HepG2 (cell line): ENCODE measurements around the gene HP1BP3. TPM values are rescaled to one million over a fixed set of nuclear protein-coding genes. Genes with fewer than 3 reads are reported as not detected.

Experiments
- ATAC-seq: fragments of 200-7000 bp; cut with Tn5 transposase; 3 replicates; pipeline ENCODE4 v1.9.1; 2020; ENCODE audit warnings: mild to moderate bottlenecking, moderate library complexity
- BruUV-seq: library from RNA; stranded (reverse); fragments of 400-500 nt; replicated peaks from 2 replicates; lab custom pipeline; 2021; lab: Mats Ljungman, UMichigan
- CTCF ChIA-PET: fragments of 300-600 bp; formaldehyde crosslinking; extraction: SDS; loops from one replicate; lab custom pipeline; 2021; ENCODE audit warnings: low total read pairs, inconsistent platforms, low intra/inter-chr PET ratio; lab: Yijun Ruan, JAX
- POLR2A ChIA-PET: fragments of 350-600 bp; sonication (Branson Sonifier 250); formaldehyde crosslinking; loops from one replicate; lab custom pipeline; 2020; ENCODE audit warnings: antibody characterized with exemption, inconsistent platforms; lab: Yijun Ruan, JAX
- DNase-seq: peaks from one replicate; pipeline ENCODE4 v3.0.0-alpha.2; 2015; ENCODE audit warnings: low spot score
- FAIRE-seq: peaks from 3 replicates; lab custom pipeline; 2011; peaks lifted over from hg19 to GRCh38; lab: Jason Lieb, UNC
- H2AFZ ChIP-seq: one replicate; pipeline ENCODE4 v1.6.1; 2011; ENCODE audit warnings: low read length, inconsistent platforms
- H3K27ac ChIP-seq: fragments of 300-600 bp; 3 replicates; pipeline ENCODE4 v1.8.0; 2011; ENCODE audit warnings: mixed run types, mild to moderate bottlenecking, mixed read lengths, low read length, inconsistent platforms; ENCODE audit not compliant: insufficient read depth; ENCODE audit errors: extremely low read length
- H3K27me3 ChIP-seq, 2 experiments: fragments of 200-600 bp in 1 of 2; 2 replicates in 1 of 2; 3 replicates in 1 of 2; pipeline versions ENCODE4 v1.6.0 to v1.8.0; 2011; ENCODE audit warnings: low read length in 2 of 2, mild to moderate bottlenecking in 2 of 2, moderate library complexity in 2 of 2, inconsistent platforms in 1 of 2; ENCODE audit not compliant: insufficient read depth in 2 of 2, control insufficient read depth in 1 of 2
- H3K36me3 ChIP-seq, 2 experiments: fragments of 200-600 bp in 1 of 2; replicated peaks in 1 of 2; 2 replicates in 1 of 2; 3 replicates in 1 of 2; pipeline versions ENCODE4 v1.5.1 to v1.8.0; 2011; ENCODE audit warnings: low read length in 2 of 2, inconsistent platforms in 1 of 2; ENCODE audit not compliant: insufficient read depth in 2 of 2, control insufficient read depth in 1 of 2
- H3K4me1 ChIP-seq: 2 replicates; pipeline ENCODE4 v1.5.1; 2012; ENCODE audit warnings: low read length, inconsistent platforms; ENCODE audit not compliant: insufficient read depth
- H3K4me2 ChIP-seq: 2 replicates; pipeline ENCODE4 v1.6.0; 2011; ENCODE audit warnings: low read depth, low read length, inconsistent platforms
- H3K4me3 ChIP-seq, 3 experiments: fragments of 200-600 bp in 1 of 3; sonication (generic), shearing (Covaris generic) in 1 of 3; replicated peaks in 1 of 3; 2 replicates each; pipeline ENCODE4 v1.5.1; 2011 to 2016; ENCODE audit warnings: low read length in 3 of 3, inconsistent platforms in 2 of 3, low read depth in 2 of 3, mild to moderate bottlenecking in 2 of 3, control low read depth in 1 of 3, mixed read lengths in 1 of 3; ENCODE audit not compliant: insufficient read depth in 1 of 3
- H3K79me2 ChIP-seq: one replicate; pipeline ENCODE4 v1.6.1; 2011; ENCODE audit warnings: low read length, inconsistent platforms; ENCODE audit not compliant: insufficient read depth
- H3K9ac ChIP-seq: 2 replicates; pipeline ENCODE4 v1.6.0; 2011; ENCODE audit warnings: mild to moderate bottlenecking, low read depth, low read length, inconsistent platforms; ENCODE audit not compliant: insufficient read depth
- H3K9me3 ChIP-seq: 2 replicates; pipeline ENCODE4 v1.5.1; 2012; ENCODE audit warnings: mild to moderate bottlenecking, low read length
- H4K20me1 ChIP-seq: 2 replicates; pipeline ENCODE4 v1.6.0; 2011; ENCODE audit warnings: inconsistent platforms, mild to moderate bottlenecking, low read length, moderate library complexity; ENCODE audit not compliant: insufficient read depth
- ESRRA ChIP-seq: sonication (generic); formaldehyde crosslinking; IDR thresholded peaks from 2 replicates; pipeline ENCODE4 v1.5.1; 2020; ENCODE audit warnings: mild to moderate bottlenecking, low read depth, missing genetic modification reagents
- KLF15 ChIP-seq: sonication (generic); formaldehyde crosslinking; IDR thresholded peaks from 2 replicates; pipeline ENCODE4 v1.8.1; 2023; ENCODE audit warnings: borderline replicate concordance, mild to moderate bottlenecking, inconsistent platforms, missing genetic modification reagents, mixed read lengths
- SMAD1 ChIP-seq: sonication (generic); formaldehyde crosslinking; IDR thresholded peaks from 2 replicates; pipeline ENCODE4 v1.4.0; 2020; ENCODE audit warnings: missing genetic modification reagents, low read depth, mild to moderate bottlenecking, borderline replicate concordance
- SP2 ChIP-seq: sonication (generic); formaldehyde crosslinking; IDR thresholded peaks from 2 replicates; pipeline ENCODE4 v1.5.1; 2020; ENCODE audit warnings: mild to moderate bottlenecking, missing genetic modification reagents
- TGIF2 ChIP-seq: IDR thresholded peaks from 2 replicates; pipeline ENCODE4 v1.6.1; 2016; ENCODE audit warnings: control low read depth, missing compliant biosample characterization
- YEATS4 ChIP-seq: sonication (generic); formaldehyde crosslinking; IDR thresholded peaks from 2 replicates; pipeline ENCODE4 v1.4.0; 2020; ENCODE audit warnings: missing genetic modification reagents, borderline replicate concordance
- ZBTB7A ChIP-seq: sonication (generic); formaldehyde crosslinking; IDR thresholded peaks from 2 replicates; pipeline ENCODE4 v1.8.0; 2022; ENCODE audit warnings: mild to moderate bottlenecking, missing genetic modification reagents
- ZKSCAN1 ChIP-seq: fragments of 150-350 bp; IDR thresholded peaks from 2 replicates; pipeline ENCODE4 v1.6.1; 2014; ENCODE audit warnings: low read length
- ZNF280B ChIP-seq: sonication (generic); formaldehyde crosslinking; IDR thresholded peaks from 2 replicates; pipeline ENCODE4 v1.5.0; 2020; ENCODE audit warnings: missing genetic modification reagents, mild to moderate bottlenecking, borderline replicate concordance
- ZNF546 ChIP-seq: sonication (generic); formaldehyde crosslinking; conservative IDR thresholded peaks from 2 replicates; pipeline ENCODE4 v1.8.1; 2023; ENCODE audit warnings: mild to moderate bottlenecking, missing genetic modification reagents
- ZNF768 ChIP-seq: sonication (generic); formaldehyde crosslinking; IDR thresholded peaks from 2 replicates; pipeline ENCODE4 v1.4.0; 2020; ENCODE audit warnings: missing genetic modification reagents
- ZNF792 ChIP-seq: IDR thresholded peaks from 2 replicates; pipeline ENCODE4 v1.6.1; 2016
- WGBS: methylation state at CpG from one replicate; pipeline ENCODE4 v1.1.6; 2017; ENCODE audit warnings: low lambda C conversion rate; 5-methylcytosine and 5-hydroxymethylcytosine counted together
- in situ Hi-C: cut with HindIII; loops from 2 replicates; pipeline ENCODE4 v1.10.0; 2017; ENCODE audit warnings: low pct_unique_long_range_greater_than_20kb; ENCODE audit not compliant: extremely low pct_ligation_motif_present
- intact Hi-C: fragments of 100-400 bp; cut with micrococcal nuclease; formaldehyde crosslinking; loops from one replicate; pipeline ENCODE4 v1.10.0; 2022; ENCODE audit not compliant: unreplicated experiment
- polyA plus RNA-seq, 8 experiments: library from polyadenylated mRNA; depleted of rRNA in 3 of 8; stranded (reverse) in 7 of 8; unstranded in 1 of 8; fragments of >200 nt; fragmentation: Illumina TruSeq in 4 of 8; extraction: Trizol in 4 of 8; gene quantifications; 2 replicates each; pipeline versions ENCODE4 v1.2.1 to v1.2.3, GENCODE V29; 2011 to 2016; ENCODE audit warnings: low read depth in 4 of 8, missing spikeins in 1 of 8, mixed read lengths in 1 of 8; ENCODE audit not compliant: insufficient read depth in 1 of 8
- total RNA-seq, 5 experiments: library from RNA; depleted of rRNA; stranded (reverse); fragments of >200 nt; fragmentation: Illumina TruSeq; extraction: Trizol; gene quantifications; 2 replicates each; pipeline ENCODE4 v1.2.3, GENCODE V29; 2016; ENCODE audit warnings: low read depth in 1 of 5
- TF ChIP-seq, protein P1 (sequence below): sonication (generic); formaldehyde crosslinking; conservative IDR thresholded peaks from 2 replicates; pipeline ENCODE4 v1.8.0; 2022; ENCODE audit warnings: missing genetic modification reagents
- TF ChIP-seq, protein P2 (sequence below): IDR thresholded peaks from 2 replicates; pipeline ENCODE4 v1.6.1; 2016
- TF ChIP-seq, protein P3 (sequence below): conservative IDR thresholded peaks from 2 replicates; pipeline ENCODE4 v1.6.1; 2018; ENCODE audit warnings: missing genetic modification reagents

HP1BP3 gene
- total and polyA plus RNA-seq, 2 of the 13 experiments (the other 11 are each of a cell fraction or from before 2014, with no cell fraction given): 98.5 to 137 TPM

GRCh38 chr1:20732071-20732587 lies 55.0 kb downstream of the HP1BP3 start (continued):
- peak; percentile 78 for TF ChIP-seq SP2 (CRISPR knock-in tag)
- TF ChIP-seq ZNF280B: no peak
- TF ChIP-seq, protein P1, sequence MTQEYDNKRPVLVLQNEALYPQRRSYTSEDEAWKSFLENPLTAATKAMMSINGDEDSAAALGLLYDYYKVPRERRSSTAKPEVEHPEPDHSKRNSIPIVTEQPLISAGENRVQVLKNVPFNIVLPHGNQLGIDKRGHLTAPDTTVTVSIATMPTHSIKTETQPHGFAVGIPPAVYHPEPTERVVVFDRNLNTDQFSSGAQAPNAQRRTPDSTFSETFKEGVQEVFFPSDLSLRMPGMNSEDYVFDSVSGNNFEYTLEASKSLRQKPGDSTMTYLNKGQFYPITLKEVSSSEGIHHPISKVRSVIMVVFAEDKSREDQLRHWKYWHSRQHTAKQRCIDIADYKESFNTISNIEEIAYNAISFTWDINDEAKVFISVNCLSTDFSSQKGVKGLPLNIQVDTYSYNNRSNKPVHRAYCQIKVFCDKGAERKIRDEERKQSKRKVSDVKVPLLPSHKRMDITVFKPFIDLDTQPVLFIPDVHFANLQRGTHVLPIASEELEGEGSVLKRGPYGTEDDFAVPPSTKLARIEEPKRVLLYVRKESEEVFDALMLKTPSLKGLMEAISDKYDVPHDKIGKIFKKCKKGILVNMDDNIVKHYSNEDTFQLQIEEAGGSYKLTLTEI: no peak
- peak; percentile 38; the same call in 1 of the 2 replicates for TF ChIP-seq ZNF792 (CRISPR knock-in tag)
- peak; percentile 26; the same call in 1 of the 2 replicates for TF ChIP-seq YEATS4 (CRISPR knock-in tag)
- peak; percentile 44; the same call in 1 of the 2 replicates for TF ChIP-seq TGIF2 (CRISPR knock-in tag)

DNA sequence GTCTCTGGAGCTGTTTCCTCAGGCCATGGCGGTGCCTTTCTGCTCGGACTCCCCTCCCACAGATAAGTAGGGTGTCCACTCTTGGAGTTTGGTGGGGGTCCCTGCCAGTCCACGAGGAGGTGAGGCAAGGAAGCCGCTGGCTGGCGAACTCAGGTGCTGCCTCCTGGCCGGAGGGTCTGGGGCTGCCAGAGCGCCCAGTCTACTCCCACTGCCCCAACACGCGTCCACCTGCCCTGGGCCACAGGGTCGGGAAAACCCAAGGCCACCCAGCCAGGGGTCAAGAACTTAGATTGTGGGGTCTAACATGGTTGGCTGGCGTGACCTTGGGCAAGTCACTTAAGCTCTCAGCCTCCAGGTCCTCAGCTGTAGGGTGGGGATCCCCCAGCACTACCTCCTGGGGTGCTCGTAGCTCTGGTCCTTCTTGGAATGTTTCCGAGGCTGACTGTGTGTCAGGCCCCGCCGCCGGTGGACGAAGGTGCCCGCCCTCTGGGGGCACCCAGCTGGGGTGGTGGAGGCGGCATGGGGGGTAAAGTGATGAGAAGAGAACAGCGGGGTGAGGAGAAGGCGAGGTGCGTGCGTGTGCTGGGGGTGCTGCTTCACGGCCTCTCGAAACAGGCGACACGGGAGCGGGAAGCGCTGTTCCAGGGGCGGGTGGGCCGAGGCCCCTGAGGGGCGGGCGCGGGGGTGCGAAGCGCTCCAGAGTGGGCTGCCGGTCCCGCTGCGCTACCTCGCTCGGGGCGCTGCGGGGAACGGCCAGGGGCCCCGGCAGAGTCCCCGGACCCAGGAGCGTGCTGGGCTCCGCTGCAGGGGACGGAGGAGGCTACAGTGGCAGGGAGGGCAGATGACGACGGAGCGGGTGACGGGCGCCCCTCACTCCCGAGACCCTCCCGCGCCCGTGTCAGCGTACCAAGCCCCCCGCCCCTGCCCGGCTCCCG lies 55.8 kb downstream of the HP1BP3 start:
- Histone ChIP-seq H3K4me1 (peaks cover 57% of the 10 kb centered on the region), H3K4me2 (peak overlapping the region; percentile 99), H4K20me1 (no peaks in the 10 kb centered on the region), H3K36me3 (no peaks in the 10 kb centered on the region), H3K9me3 (no peaks in the 10 kb centered on the region), H3K9ac (no peak overlapping the region), H3K4me3 (peak overlapping the region; percentile 26 to 79 (median 65); a peak in 4 of 6 replicates), H3K79me2 (no peaks in the 10 kb centered on the region), H2AFZ (no peak overlapping the region), H3K27me3 (peaks cover 5 to 21% of the 10 kb centered on the region in 2 experiments; a peak in 3 of 5 replicates), H3K27ac (no peak overlapping the region)
- POLR2A ChIA-PET: interaction anchor here (1.0 to 2.3 kb wide), 6 partner anchors 24 to 55 kb away, joined by 3 to 7 read pairs (median 4); partner anchors contain the start of gene HP1BP3
- ATAC-seq: peak; percentile 8
- CTCF ChIA-PET: no interaction called here
- no peak for FAIRE-seq
- no peak for DNase-seq
- in situ Hi-C loops (no loop called here), intact Hi-C loops (no loop called here)
- BruUV-seq: no TSS peak
- WGBS: 18% methylated on average over 22 of the region's 62 CpGs
- TF ChIP-seq ZKSCAN1 (0 out of 2 replicates have a peak, but pooled peaks have one; percentile 16), ZNF768 (CRISPR knock-in tag) (peak; percentile 50; the same call in 1 of the 2 replicates), KLF15 (CRISPR knock-in tag) (no peak), ZNF546 (CRISPR knock-in tag) (no peak), SMAD1 (CRISPR knock-in tag) (no peak), ZBTB7A (CRISPR knock-in tag) (peak; percentile 8; the same call in 1 of the 2 replicates), ESRRA (CRISPR knock-in tag) (no peak)
- TF ChIP-seq, protein P2, sequence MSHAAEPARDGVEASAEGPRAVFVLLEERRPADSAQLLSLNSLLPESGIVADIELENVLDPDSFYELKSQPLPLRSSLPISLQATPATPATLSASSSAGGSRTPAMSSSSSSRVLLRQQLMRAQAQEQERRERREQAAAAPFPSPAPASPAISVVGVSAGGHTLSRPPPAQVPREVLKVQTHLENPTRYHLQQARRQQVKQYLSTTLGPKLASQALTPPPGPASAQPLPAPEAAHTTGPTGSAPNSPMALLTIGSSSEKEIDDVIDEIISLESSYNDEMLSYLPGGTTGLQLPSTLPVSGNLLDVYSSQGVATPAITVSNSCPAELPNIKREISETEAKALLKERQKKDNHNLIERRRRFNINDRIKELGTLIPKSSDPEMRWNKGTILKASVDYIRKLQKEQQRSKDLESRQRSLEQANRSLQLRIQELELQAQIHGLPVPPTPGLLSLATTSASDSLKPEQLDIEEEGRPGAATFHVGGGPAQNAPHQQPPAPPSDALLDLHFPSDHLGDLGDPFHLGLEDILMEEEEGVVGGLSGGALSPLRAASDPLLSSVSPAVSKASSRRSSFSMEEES (CRISPR knock-in tag): no peak
- TF ChIP-seq, protein P3, sequence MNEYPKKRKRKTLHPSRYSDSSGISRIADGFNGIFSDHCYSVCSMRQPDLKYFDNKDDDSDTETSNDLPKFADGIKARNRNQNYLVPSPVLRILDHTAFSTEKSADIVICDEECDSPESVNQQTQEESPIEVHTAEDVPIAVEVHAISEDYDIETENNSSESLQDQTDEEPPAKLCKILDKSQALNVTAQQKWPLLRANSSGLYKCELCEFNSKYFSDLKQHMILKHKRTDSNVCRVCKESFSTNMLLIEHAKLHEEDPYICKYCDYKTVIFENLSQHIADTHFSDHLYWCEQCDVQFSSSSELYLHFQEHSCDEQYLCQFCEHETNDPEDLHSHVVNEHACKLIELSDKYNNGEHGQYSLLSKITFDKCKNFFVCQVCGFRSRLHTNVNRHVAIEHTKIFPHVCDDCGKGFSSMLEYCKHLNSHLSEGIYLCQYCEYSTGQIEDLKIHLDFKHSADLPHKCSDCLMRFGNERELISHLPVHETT (CRISPR knock-in tag): no peak
